ENCODE data around the gene DMAC1. TPM values are rescaled to one million over a fixed set of nuclear protein-coding genes. Genes with fewer than 3 reads are reported as not detected.

The DMAC1 gene
- total RNA-seq, 4 donors from 2014 or later = 12.8 to 18.8 (median 15.3) TPM

- Histone ChIP-seq H3K27ac (no peak overlapping the region), H3K9me3 (no peaks in the 10 kb centered on the region), H3K27me3 (no peaks in the 10 kb centered on the region), H3K36me3 (no peaks in the 10 kb centered on the region), H3K4me1 (no peaks in the 10 kb centered on the region), H3K4me3 (no peak overlapping the region)
- 61 to 82% methylated on average over 5 of the region's 5 CpGs for WGBS, 2 donors (ENCODE audit: low coverage in 1 of 2)
- TF ChIP-seq POLR2A (IDR thresholded peaks at IDR 0.05) (no peak), EP300 (IDR thresholded peaks at IDR 0.05) (no peak)
- TF ChIP-seq, protein P1, sequence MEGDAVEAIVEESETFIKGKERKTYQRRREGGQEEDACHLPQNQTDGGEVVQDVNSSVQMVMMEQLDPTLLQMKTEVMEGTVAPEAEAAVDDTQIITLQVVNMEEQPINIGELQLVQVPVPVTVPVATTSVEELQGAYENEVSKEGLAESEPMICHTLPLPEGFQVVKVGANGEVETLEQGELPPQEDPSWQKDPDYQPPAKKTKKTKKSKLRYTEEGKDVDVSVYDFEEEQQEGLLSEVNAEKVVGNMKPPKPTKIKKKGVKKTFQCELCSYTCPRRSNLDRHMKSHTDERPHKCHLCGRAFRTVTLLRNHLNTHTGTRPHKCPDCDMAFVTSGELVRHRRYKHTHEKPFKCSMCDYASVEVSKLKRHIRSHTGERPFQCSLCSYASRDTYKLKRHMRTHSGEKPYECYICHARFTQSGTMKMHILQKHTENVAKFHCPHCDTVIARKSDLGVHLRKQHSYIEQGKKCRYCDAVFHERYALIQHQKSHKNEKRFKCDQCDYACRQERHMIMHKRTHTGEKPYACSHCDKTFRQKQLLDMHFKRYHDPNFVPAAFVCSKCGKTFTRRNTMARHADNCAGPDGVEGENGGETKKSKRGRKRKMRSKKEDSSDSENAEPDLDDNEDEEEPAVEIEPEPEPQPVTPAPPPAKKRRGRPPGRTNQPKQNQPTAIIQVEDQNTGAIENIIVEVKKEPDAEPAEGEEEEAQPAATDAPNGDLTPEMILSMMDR (IDR thresholded peaks at IDR 0.05) = no peak
- ATAC-seq = no peak
Measured at GRCh38 chr9:7823651-7824050, 24.1 kb upstream of the DMAC1 start.

- Histone ChIP-seq H3K9me3 (no peaks in the 10 kb centered on the region), H3K4me3 (no peak overlapping the region), H3K4me1 (no peaks in the 10 kb centered on the region), H3K27me3 (no peaks in the 10 kb centered on the region), H3K27ac (no peak overlapping the region), H3K36me3 (no peaks in the 10 kb centered on the region)
- 0 to 20% methylated on average over 1 of the region's 1 CpG for WGBS, 2 donors (ENCODE audit: low coverage in 1 of 2)
- no peak for ATAC-seq
- TF ChIP-seq POLR2A (IDR thresholded peaks at IDR 0.05) (no peak), EP300 (IDR thresholded peaks at IDR 0.05) (no peak), POLR2AphosphoS5 (IDR thresholded peaks at IDR 0.05) (no peak)
- TF ChIP-seq, protein P1 (IDR thresholded peaks at IDR 0.05) = no peak
Measured at GRCh38 chr9:7819984-7820383, 20.4 kb upstream of the DMAC1 start.

- no peaks in the 10 kb centered on the region for H3K4me1 ChIP-seq
- no peak for ATAC-seq
- no peaks in the 10 kb centered on the region for H3K27me3 ChIP-seq
- no peaks in the 10 kb centered on the region for H3K9me3 ChIP-seq
- H3K27ac ChIP-seq = no peak overlapping the region
- 80 to 85% methylated on average over 2 of the region's 2 CpGs for WGBS, 2 donors (ENCODE audit: low coverage in 1 of 2)
- TF ChIP-seq POLR2AphosphoS5 (IDR thresholded peaks at IDR 0.05) (no peak), EP300 (IDR thresholded peaks at IDR 0.05) (no peak), POLR2A (IDR thresholded peaks at IDR 0.05) (no peak)
- TF ChIP-seq, protein P1 (IDR thresholded peaks at IDR 0.05) = no peak
- no peak overlapping the region for H3K4me3 ChIP-seq
- no peaks in the 10 kb centered on the region for H3K36me3 ChIP-seq
Measured at GRCh38 chr9:7816021-7816420, 16.4 kb upstream of the DMAC1 start.

DNA sequence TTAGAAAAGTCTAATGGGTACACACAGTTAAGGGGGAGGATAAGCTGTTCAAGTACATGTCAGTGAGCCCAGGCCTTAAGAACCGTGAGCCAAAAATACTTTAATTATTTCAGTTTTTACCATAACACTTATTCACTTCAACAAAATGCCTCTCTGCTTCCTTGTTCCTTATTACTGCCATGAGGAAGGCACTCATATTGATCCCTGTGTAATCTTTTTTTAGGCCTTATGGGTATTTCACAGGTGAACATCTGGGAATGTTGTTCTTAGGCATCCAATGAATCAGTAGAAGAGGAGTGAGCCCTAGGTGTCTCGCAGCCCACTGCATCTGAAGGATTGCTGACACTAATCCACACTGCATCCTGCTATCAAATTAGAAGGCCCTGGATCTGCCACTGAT is 13.5 kb upstream of the DMAC1 start:
- Histone ChIP-seq H3K4me1 (no peaks in the 10 kb centered on the region), H3K36me3 (no peaks in the 10 kb centered on the region), H3K27ac (no peak overlapping the region), H3K9me3 (no peaks in the 10 kb centered on the region), H3K27me3 (no peaks in the 10 kb centered on the region), H3K4me3 (no peak overlapping the region)
- WGBS, 2 donors (ENCODE audit: low coverage in 1 of 2) = 78 to 88% methylated on average over 1 to 2 of the region's 2 CpGs
- TF ChIP-seq, protein P1 (IDR thresholded peaks at IDR 0.05) = no peak
- TF ChIP-seq EP300 (IDR thresholded peaks at IDR 0.05) = no peak
- TF ChIP-seq POLR2A (IDR thresholded peaks at IDR 0.05) = no peak
- TF ChIP-seq POLR2AphosphoS5 (IDR thresholded peaks at IDR 0.05) = no peak
- no peak for ATAC-seq

GRCh38 chr9:7811677-7812076 is 12.1 kb upstream of the DMAC1 start:
- H3K4me3 ChIP-seq = no peak overlapping the region
- H3K27me3 ChIP-seq = no peaks in the 10 kb centered on the region
- no peak overlapping the region for H3K27ac ChIP-seq
- ATAC-seq = no peak
- TF ChIP-seq, protein P1 (IDR thresholded peaks at IDR 0.05) = no peak
- TF ChIP-seq EP300 (IDR thresholded peaks at IDR 0.05) = no peak
- no peak for TF ChIP-seq POLR2AphosphoS5 (IDR thresholded peaks at IDR 0.05)
- TF ChIP-seq POLR2A (IDR thresholded peaks at IDR 0.05) = no peak
- 5 to 37% methylated on average over 2 to 3 of the region's 3 CpGs for WGBS, 2 donors (ENCODE audit: low coverage in 1 of 2)
- H3K36me3 ChIP-seq = no peaks in the 10 kb centered on the region
- no peaks in the 10 kb centered on the region for H3K4me1 ChIP-seq
- no peaks in the 10 kb centered on the region for H3K9me3 ChIP-seq

Data from gastroesophageal sphincter (tissue), 4 donors.